ENCODE measurements around the gene CLINT1.
"Not testable (repeated sequence)": the region's sequence is repeated elsewhere in the genome, so short reads cannot be mapped to it uniquely, and the experiment has no call there.

CLINT1 gene

DNA sequence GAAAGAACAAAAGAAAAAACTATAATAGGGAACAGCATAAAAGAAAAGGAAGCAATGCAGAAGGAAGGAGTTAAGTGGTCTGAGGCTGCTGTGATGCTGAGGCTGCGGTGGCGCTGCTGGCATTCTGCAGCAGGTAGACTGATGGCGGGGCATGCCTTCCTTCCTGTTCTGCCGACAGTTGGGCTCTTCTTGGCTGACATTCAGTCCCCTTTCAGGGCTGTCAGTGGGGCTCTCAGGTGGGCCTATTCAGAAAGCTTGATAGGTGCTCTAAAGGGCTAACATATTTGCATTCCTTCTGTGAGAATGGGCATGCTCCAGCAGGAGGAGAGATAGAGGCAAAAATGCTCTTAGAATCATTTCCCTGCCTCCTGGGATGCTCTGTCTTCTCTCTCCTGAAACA lies 5.1 kb upstream of the CLINT1 start:
- no peak for DNase-seq (ENCODE audit: low read depth, low spot score)
- in situ Hi-C loops (cut with HindIII; ENCODE audit: low sequenced_read_pairs), result no loop called here
- TF ChIP-seq, protein P1, sequence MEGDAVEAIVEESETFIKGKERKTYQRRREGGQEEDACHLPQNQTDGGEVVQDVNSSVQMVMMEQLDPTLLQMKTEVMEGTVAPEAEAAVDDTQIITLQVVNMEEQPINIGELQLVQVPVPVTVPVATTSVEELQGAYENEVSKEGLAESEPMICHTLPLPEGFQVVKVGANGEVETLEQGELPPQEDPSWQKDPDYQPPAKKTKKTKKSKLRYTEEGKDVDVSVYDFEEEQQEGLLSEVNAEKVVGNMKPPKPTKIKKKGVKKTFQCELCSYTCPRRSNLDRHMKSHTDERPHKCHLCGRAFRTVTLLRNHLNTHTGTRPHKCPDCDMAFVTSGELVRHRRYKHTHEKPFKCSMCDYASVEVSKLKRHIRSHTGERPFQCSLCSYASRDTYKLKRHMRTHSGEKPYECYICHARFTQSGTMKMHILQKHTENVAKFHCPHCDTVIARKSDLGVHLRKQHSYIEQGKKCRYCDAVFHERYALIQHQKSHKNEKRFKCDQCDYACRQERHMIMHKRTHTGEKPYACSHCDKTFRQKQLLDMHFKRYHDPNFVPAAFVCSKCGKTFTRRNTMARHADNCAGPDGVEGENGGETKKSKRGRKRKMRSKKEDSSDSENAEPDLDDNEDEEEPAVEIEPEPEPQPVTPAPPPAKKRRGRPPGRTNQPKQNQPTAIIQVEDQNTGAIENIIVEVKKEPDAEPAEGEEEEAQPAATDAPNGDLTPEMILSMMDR (IDR thresholded peaks at IDR 0.05; ENCODE audit: low read depth, low read length), result no peak
- H3K4me3 ChIP-seq (ENCODE audit: low read depth, low read length), result no peak overlapping the region

- no peak overlapping the region for H3K4me3 ChIP-seq (ENCODE audit: low read depth, low read length)
- TF ChIP-seq, protein P1 (IDR thresholded peaks at IDR 0.05; ENCODE audit: low read depth, low read length), result no peak
- in situ Hi-C loops (cut with HindIII; ENCODE audit: low sequenced_read_pairs), result no loop called here
- DNase-seq (ENCODE audit: low read depth, low spot score), result no peak
Observed at GRCh38 chr5:157862183-157862851, 3.4 kb upstream of the CLINT1 start.

- H3K4me3 ChIP-seq (ENCODE audit: low read depth, low read length), result no peak overlapping the region
- TF ChIP-seq, protein P1 (IDR thresholded peaks at IDR 0.05; ENCODE audit: low read depth, low read length), result no peak
- in situ Hi-C loops (cut with HindIII; ENCODE audit: low sequenced_read_pairs), result no loop called here
- no peak for DNase-seq (ENCODE audit: low read depth, low spot score)
Observed at GRCh38 chr5:157860898-157861890, 2.2 kb upstream of the CLINT1 start.

- peak overlapping the region; percentile 93 for H3K4me3 ChIP-seq (ENCODE audit: low read depth, low read length)
- TF ChIP-seq, protein P1 (IDR thresholded peaks at IDR 0.05; ENCODE audit: low read depth, low read length), result no peak
- no peak for DNase-seq (ENCODE audit: low read depth, low spot score)
- in situ Hi-C loops (cut with HindIII; ENCODE audit: low sequenced_read_pairs), result no loop called here
Observed at GRCh38 chr5:157859227-157859575, 256 bp upstream of the CLINT1 start.

DNA sequence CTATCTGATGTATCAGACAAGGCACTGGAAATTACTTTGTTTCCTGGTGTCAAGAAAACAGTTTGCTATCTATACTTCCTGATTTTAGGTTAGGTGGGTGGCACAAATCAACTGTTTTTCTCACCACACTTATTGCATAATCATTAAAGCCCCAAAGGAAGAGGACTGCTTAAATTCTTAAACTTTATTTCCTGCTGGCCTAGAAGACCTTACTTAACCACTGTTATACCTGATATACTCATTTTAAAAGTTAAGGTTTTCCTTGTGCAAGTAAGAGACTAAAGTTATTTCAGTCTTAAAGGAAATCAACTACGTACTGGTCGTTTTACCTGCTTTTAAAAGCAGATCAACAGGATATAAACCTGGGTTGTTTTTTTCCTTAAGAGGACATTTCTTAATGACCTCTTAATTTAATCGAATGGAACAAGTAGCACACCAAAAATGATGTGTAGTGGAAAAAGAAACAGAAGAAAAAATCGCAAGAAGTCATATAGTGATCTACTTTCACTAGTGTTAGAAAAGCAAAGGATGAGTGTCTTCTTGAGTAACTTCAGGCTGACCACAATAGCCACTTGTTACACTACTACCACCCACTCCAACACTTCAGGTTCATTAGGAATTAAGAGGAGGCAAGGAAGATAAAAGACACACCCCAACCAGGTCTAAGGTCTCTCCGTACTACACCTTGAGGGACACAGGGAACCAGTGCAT lies 974 bp downstream of the CLINT1 start:
- peak; percentile 20 for DNase-seq (ENCODE audit: low read depth, low spot score)
- TF ChIP-seq, protein P1 (IDR thresholded peaks at IDR 0.05; ENCODE audit: low read depth, low read length), result no peak
- H3K4me3 ChIP-seq (ENCODE audit: low read depth, low read length), result peak overlapping the region; percentile 93
- in situ Hi-C loops (cut with HindIII; ENCODE audit: low sequenced_read_pairs), result no loop called here

- H3K4me3 ChIP-seq (ENCODE audit: low read depth, low read length), result no peak overlapping the region
- DNase-seq (ENCODE audit: low read depth, low spot score), result peak; percentile 50
Observed at GRCh38 chr5:157855404-157855994, 3.4 kb downstream of the CLINT1 start.

DNA sequence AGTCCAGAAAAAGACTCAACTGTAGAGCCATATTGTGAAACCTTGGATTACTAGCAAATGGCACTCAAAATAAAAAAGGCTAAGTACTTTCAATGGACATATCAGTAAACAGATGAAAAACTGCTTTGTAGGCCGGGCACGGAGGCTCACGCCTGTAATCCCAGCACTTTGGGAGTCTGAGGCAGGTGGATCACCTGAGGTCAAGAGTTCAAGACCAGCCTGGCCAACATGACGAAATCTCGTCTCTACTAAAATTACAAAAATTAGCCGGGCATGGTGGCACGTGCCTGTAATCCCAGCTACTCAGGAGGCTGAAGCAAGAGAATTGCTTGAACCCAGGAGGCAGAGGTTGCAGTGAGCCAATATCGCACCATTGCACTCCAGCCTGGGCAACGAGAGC lies 5.6 kb downstream of the CLINT1 start:
- DNase-seq (ENCODE audit: low read depth, low spot score); in situ Hi-C loops (cut with HindIII; ENCODE audit: low sequenced_read_pairs); H3K4me3 ChIP-seq (ENCODE audit: low read depth, low read length): not testable (repeated sequence)

More at GRCh38 chr5:157855404-157855994, 3.4 kb downstream of the CLINT1 start:
- in situ Hi-C loops (cut with HindIII; ENCODE audit: low sequenced_read_pairs), result no loop called here
- TF ChIP-seq, protein P1 (IDR thresholded peaks at IDR 0.05; ENCODE audit: low read depth, low read length), result peak; percentile 73

All from astrocyte of the spinal cord (primary cell).